Smooth muscle cell (in vitro differentiated cells): ENCODE results near the gene RBM26. TPM values are rescaled to one million over a fixed set of nuclear protein-coding genes. Genes with fewer than 3 reads are reported as not detected.

ENCODE experiments used
- DNase-seq: peaks from one replicate; lab custom pipeline; 2025; ENCODE audit not compliant: unreplicated experiment; lab: John Stamatoyannopoulos, UW
- H2AFZ ChIP-seq: fragments of 200-600 bp; sonication (generic); 2 replicates; pipeline ENCODE4 v1.6.0; 2016; ENCODE audit warnings: antibody characterized with exemption, low read depth, mild to moderate bottlenecking
- H3F3A ChIP-seq: fragments of 200-600 bp; sonication (generic); 2 replicates; pipeline ENCODE4 v1.6.0; 2017; ENCODE audit warnings: antibody characterized with exemption, low read depth
- H3K27ac ChIP-seq: fragments of 200-600 bp; sonication (generic); 2 replicates; pipeline ENCODE4 v1.5.1; 2016; ENCODE audit warnings: low read depth, mild to moderate bottlenecking
- H3K27me3 ChIP-seq: fragments of 200-600 bp; sonication (generic); 2 replicates; pipeline ENCODE4 v1.6.1; 2016; ENCODE audit warnings: low read depth, mild to moderate bottlenecking
- H3K36me3 ChIP-seq: fragments of 200-600 bp; sonication (generic); 2 replicates; pipeline ENCODE4 v1.5.1; 2016; ENCODE audit warnings: low read depth
- H3K4me1 ChIP-seq: fragments of 200-600 bp; sonication (generic); 2 replicates; pipeline ENCODE4 v1.5.1; 2016; ENCODE audit warnings: low read depth
- H3K4me2 ChIP-seq: fragments of 200-600 bp; sonication (generic); 2 replicates; pipeline ENCODE4 v1.6.0; 2016; ENCODE audit warnings: mild to moderate bottlenecking
- H3K4me3 ChIP-seq: fragments of 200-600 bp; sonication (generic); 2 replicates; pipeline ENCODE4 v1.5.1; 2016; ENCODE audit warnings: mild to moderate bottlenecking
- H3K79me2 ChIP-seq: fragments of 200-600 bp; sonication (generic); 2 replicates; pipeline ENCODE4 v1.6.0; 2016; ENCODE audit warnings: low read depth, mild to moderate bottlenecking
- H3K9ac ChIP-seq: fragments of 200-600 bp; sonication (generic); 2 replicates; pipeline ENCODE4 v1.6.0; 2016; ENCODE audit warnings: low read depth
- H3K9me3 ChIP-seq: fragments of 200-600 bp; sonication (generic); replicated peaks from 2 replicates; pipeline ENCODE4 v1.5.1; 2016; ENCODE audit warnings: low read depth
- H4K20me1 ChIP-seq: fragments of 200-600 bp; sonication (generic); 2 replicates; pipeline ENCODE4 v1.6.0; 2016; ENCODE audit warnings: low read depth
- CTCF ChIP-seq: fragments of 200-600 bp; sonication (generic); IDR thresholded peaks from 2 replicates; pipeline ENCODE4 v1.5.1; 2017; ENCODE audit warnings: borderline replicate concordance, mild to moderate bottlenecking, antibody characterized with exemption; ENCODE audit not compliant: insufficient read depth, poor library complexity, severe bottlenecking
- whole genome bisulfite sequencing: methylation state at CpG from one replicate; pipeline ENCODE4 v1.1.7; 2016; ENCODE audit warnings: low lambda C conversion rate; 5-methylcytosine and 5-hydroxymethylcytosine counted together
- polyA plus RNA-seq: library from polyadenylated mRNA; unstranded; fragments of >200 nt; fragmentation: Nextera tagmentation; extraction: Ambion mirVana; gene quantifications from 2 replicates; pipeline ENCODE4 v1.2.1, GENCODE V29; 2016
- total RNA-seq: library from RNA; depleted of rRNA; stranded (reverse); fragments of >200 nt; gene quantifications from 2 replicates; pipeline ENCODE4 v1.2.3, GENCODE V29; 2014

The RBM26 gene
- total and polyA plus RNA-seq, 2 experiments from 2014 or later: 11.8 to 49.4 TPM

- H3K9me3 ChIP-seq: no peaks in the 10 kb centered on the region
- DNase-seq: no peak
- H3K36me3 ChIP-seq: no peaks in the 10 kb centered on the region
- no peak overlapping the region for H3K27ac ChIP-seq
- H3F3A ChIP-seq: no peaks in the 10 kb centered on the region
- H3K4me1 ChIP-seq: no peaks in the 10 kb centered on the region
- H3K27me3 ChIP-seq: no peaks in the 10 kb centered on the region
- H3K9ac ChIP-seq: no peak overlapping the region
- H3K4me3 ChIP-seq: no peak overlapping the region
- H3K4me2 ChIP-seq: no peak overlapping the region
- no peak for TF ChIP-seq CTCF
- WGBS: 93% methylated on average over 5 of the region's 5 CpGs
- no peaks in the 10 kb centered on the region for H4K20me1 ChIP-seq
- H3K79me2 ChIP-seq: no peaks in the 10 kb centered on the region
- H2AFZ ChIP-seq: no peak overlapping the region
These were observed 35.0 kb upstream of the RBM26 start for GRCh38 chr13:79440958-79441528.

GRCh38 chr13:79439275-79439674, 33.2 kb upstream of the RBM26 start:
- 100% methylated on average over 1 of the region's 1 CpG for WGBS
- Histone ChIP-seq H4K20me1 (no peaks in the 10 kb centered on the region), H3K36me3 (no peaks in the 10 kb centered on the region)

DNA sequence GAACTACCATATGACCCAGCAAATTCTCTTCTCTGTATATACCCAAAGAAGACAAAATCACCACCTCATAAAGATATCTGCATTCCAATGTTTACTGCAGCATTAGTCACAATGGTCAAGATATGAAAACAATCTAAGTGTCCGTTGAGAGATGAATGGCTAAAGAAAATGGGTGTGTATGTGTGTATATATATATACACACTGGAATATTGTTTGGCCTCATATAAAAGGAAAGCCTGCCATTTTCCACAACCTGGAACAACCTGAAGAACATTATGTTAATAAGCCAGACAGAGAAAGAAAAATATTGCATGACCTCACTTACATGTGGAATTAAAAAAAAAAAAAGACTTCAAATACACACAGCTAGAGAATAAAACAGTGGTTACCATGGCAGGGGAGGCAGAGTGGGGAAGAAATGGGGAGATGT, 29.5 kb upstream of the RBM26 start:
- no peaks in the 10 kb centered on the region for H4K20me1 ChIP-seq
- H3K9ac ChIP-seq: peak overlapping the region; percentile 19
- no peaks in the 10 kb centered on the region for H3K36me3 ChIP-seq
- H3K4me1 ChIP-seq: no peaks in the 10 kb centered on the region
- H3K79me2 ChIP-seq: no peaks in the 10 kb centered on the region
- H3F3A ChIP-seq: no peaks in the 10 kb centered on the region
- no peak overlapping the region for H2AFZ ChIP-seq
- DNase-seq: no peak
- no peaks in the 10 kb centered on the region for H3K9me3 ChIP-seq
- no peaks in the 10 kb centered on the region for H3K27me3 ChIP-seq
- no peak for TF ChIP-seq CTCF
- H3K27ac ChIP-seq: peak overlapping the region; percentile 85
- no peak overlapping the region for H3K4me3 ChIP-seq
- peak overlapping the region; percentile 74 for H3K4me2 ChIP-seq
- 2% methylated on average over 1 of the region's 1 CpG for WGBS

More at GRCh38 chr13:79439275-79439674, 33.2 kb upstream of the RBM26 start:
- no peak for TF ChIP-seq CTCF
- H3F3A ChIP-seq: no peaks in the 10 kb centered on the region
- H3K4me1 ChIP-seq: no peaks in the 10 kb centered on the region
- H3K79me2 ChIP-seq: no peaks in the 10 kb centered on the region
- no peak for DNase-seq
- H3K4me2 ChIP-seq: no peak overlapping the region
- H3K9ac ChIP-seq: no peak overlapping the region
- no peaks in the 10 kb centered on the region for H3K9me3 ChIP-seq
- no peaks in the 10 kb centered on the region for H3K27me3 ChIP-seq
- no peak overlapping the region for H2AFZ ChIP-seq
- no peak overlapping the region for H3K27ac ChIP-seq
- H3K4me3 ChIP-seq: no peak overlapping the region

DNA sequence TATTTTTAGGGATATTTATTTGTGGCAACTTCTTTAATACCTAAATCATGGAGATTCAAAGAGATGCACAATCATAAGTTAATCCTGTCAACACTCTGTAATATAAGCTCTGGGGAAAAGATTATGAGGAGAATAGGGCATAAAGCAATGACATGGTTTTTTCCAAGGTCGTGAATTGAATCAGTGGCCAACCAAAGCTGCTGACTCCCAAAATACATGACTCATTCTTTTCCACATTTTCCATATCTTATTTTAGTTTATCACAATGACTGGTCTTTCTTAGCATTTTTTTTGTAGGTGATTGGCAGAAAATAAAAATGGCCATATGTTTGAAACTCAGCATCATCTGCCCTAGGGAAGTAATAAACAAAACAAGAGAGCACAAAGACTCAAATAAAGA, 28.5 kb upstream of the RBM26 start:
- no peak overlapping the region for H3K4me3 ChIP-seq
- peak overlapping the region; percentile 85 for H3K27ac ChIP-seq
- H3K36me3 ChIP-seq: no peaks in the 10 kb centered on the region
- H3K79me2 ChIP-seq: no peaks in the 10 kb centered on the region
- no peak for DNase-seq
- TF ChIP-seq CTCF: no peak
- no peak overlapping the region for H2AFZ ChIP-seq
- H3F3A ChIP-seq: no peaks in the 10 kb centered on the region
- no peaks in the 10 kb centered on the region for H3K27me3 ChIP-seq
- H3K4me2 ChIP-seq: peak overlapping the region; percentile 74
- 7% methylated on average over 1 of the region's 1 CpG for WGBS
- no peaks in the 10 kb centered on the region for H3K4me1 ChIP-seq
- no peaks in the 10 kb centered on the region for H3K9me3 ChIP-seq
- no peaks in the 10 kb centered on the region for H4K20me1 ChIP-seq
- H3K9ac ChIP-seq: peak overlapping the region; percentile 19
